Prostate gland (tissue), 2 donors: Measurements from ENCODE around the gene ENO2.

ENCODE experiments used
- CTCF ChIP-seq, 4 experiments: fragments of 200-600 bp in 2 of 4; fragments of 450-650 bp in 2 of 4; sonication (generic) in 2 of 4; IDR thresholded peaks; 1 replicate in 3 of 4; 2 replicates in 1 of 4; pipeline ENCODE4 v1.5.1; 2016 to 2019; ENCODE audit warnings: antibody characterized with exemption in 4 of 4, mild to moderate bottlenecking in 2 of 4, moderate library complexity in 2 of 4
- POLR2A ChIP-seq: fragments of 450-650 bp; IDR thresholded peaks from one replicate; pipeline ENCODE4 v1.6.1; 2016; ENCODE audit warnings: antibody characterized with exemption, mild to moderate bottlenecking
- POLR2AphosphoS5 ChIP-seq: sonication (generic); formaldehyde crosslinking; IDR thresholded peaks from one replicate; pipeline ENCODE4 v1.6.1; 2017; ENCODE audit warnings: antibody characterized with exemption

GRCh38 chr12:6946920-6947374 lies 32.6 kb downstream of the ENO2 start:
- TF ChIP-seq POLR2A (no peak), CTCF (IDR thresholded peaks at IDR 0.05) (no peak), POLR2AphosphoS5 (no peak)
